OCI-LY7 (cell line): ENCODE data around the gene RAD51. TPM values are rescaled to one million over a fixed set of nuclear protein-coding genes. Genes with fewer than 3 reads are reported as not detected.

Experiments used
- BruUV-seq: library from RNA; stranded (reverse); fragments of 400-500 nt; replicated peaks from 2 replicates; lab custom pipeline; 2021; lab: Mats Ljungman, UMichigan
- CTCF ChIA-PET: fragments of 300-600 bp; sonication (Branson Sonifier 250); formaldehyde crosslinking; loops from one replicate; lab custom pipeline; 2022; ENCODE audit warnings: antibody characterized with exemption; ENCODE audit not compliant: unreplicated experiment; lab: Charles Lee
- POLR2A ChIA-PET: fragments of 300-600 bp; sonication (Branson Sonifier 250); formaldehyde crosslinking; loops from one replicate; lab custom pipeline; 2022; ENCODE audit warnings: antibody characterized with exemption; lab: Charles Lee
- DNase-seq: peaks from one replicate; pipeline ENCODE4 v3.0.0-alpha.2; 2015; ENCODE audit warnings: low spot score
- H2AFZ ChIP-seq: fragments of 200-600 bp; sonication (generic), shearing (Covaris generic); 2 replicates; pipeline ENCODE4 v1.6.1; 2014; ENCODE audit warnings: mild to moderate bottlenecking, antibody characterized with exemption, low read length, moderate library complexity
- H3K27ac ChIP-seq: fragments of 200-600 bp; sonication (generic); 2 replicates; pipeline ENCODE4 v1.5.1; 2014; ENCODE audit warnings: mixed run types, low read depth, mild to moderate bottlenecking, moderate library complexity, low read length, inconsistent platforms; ENCODE audit not compliant: poor library complexity, severe bottlenecking
- H3K36me3 ChIP-seq: fragments of 200-600 bp; sonication (generic); 2 replicates; pipeline ENCODE4 v1.6.1; 2014; ENCODE audit warnings: mild to moderate bottlenecking, antibody characterized with exemption, low read length, moderate library complexity, mixed read lengths; ENCODE audit not compliant: insufficient read depth
- H3K4me1 ChIP-seq: fragments of 200-600 bp; sonication (generic); 2 replicates; pipeline ENCODE4 v1.5.1; 2014; ENCODE audit warnings: mild to moderate bottlenecking, low read length; ENCODE audit not compliant: insufficient read depth, poor library complexity, severe bottlenecking
- H3K4me2 ChIP-seq: fragments of 200-600 bp; sonication (generic); 2 replicates; pipeline ENCODE4 v1.6.1; 2014; ENCODE audit warnings: mild to moderate bottlenecking, low read length
- H3K4me3 ChIP-seq: fragments of 200-600 bp; sonication (generic); 2 replicates; pipeline ENCODE4 v1.5.1; 2014; ENCODE audit warnings: mild to moderate bottlenecking, low read depth, low read length; ENCODE audit not compliant: poor library complexity, severe bottlenecking
- H3K79me2 ChIP-seq: fragments of 200-600 bp; sonication (generic); 2 replicates; pipeline ENCODE4 v1.6.1; 2016; ENCODE audit warnings: low read depth, mild to moderate bottlenecking, low read length, moderate library complexity, mixed read lengths; ENCODE audit not compliant: insufficient read depth
- H3K9me2 ChIP-seq: fragments of 200-600 bp; sonication (generic); 2 replicates; pipeline ENCODE4 v1.6.1; 2016; ENCODE audit warnings: mild to moderate bottlenecking, low read length, mixed read lengths; ENCODE audit not compliant: insufficient read depth
- H3K9me3 ChIP-seq: fragments of 200-600 bp; sonication (generic); 2 replicates; pipeline ENCODE4 v1.6.1; 2014; ENCODE audit warnings: mild to moderate bottlenecking, mixed run types, low read length, mixed read lengths
- H4K20me1 ChIP-seq: fragments of 200-600 bp; sonication (generic); 2 replicates; pipeline ENCODE4 v1.6.1; 2014; ENCODE audit warnings: mild to moderate bottlenecking, antibody characterized with exemption, low read length, moderate library complexity, mixed read lengths; ENCODE audit not compliant: insufficient read depth
- EZH2phosphoT487 ChIP-seq: fragments of 200-600 bp; sonication (generic); IDR thresholded peaks from 2 replicates; pipeline ENCODE4 v1.6.1; 2018; ENCODE audit warnings: low read depth, borderline replicate concordance, mild to moderate bottlenecking, mixed run types, antibody characterized with exemption, low read length, moderate library complexity, mixed read lengths
- intact Hi-C: fragments of 100-400 bp; cut with micrococcal nuclease; formaldehyde crosslinking; loops from one replicate; pipeline ENCODE4 v1.10.0; 2022; ENCODE audit not compliant: unreplicated experiment
- total RNA-seq, 2 experiments: library from RNA; depleted of rRNA in 1 of 2; stranded (reverse); fragments of >200 nt in 1 of 2; shearing (Covaris generic) in 1 of 2; gene quantifications; 2 replicates each; pipeline ENCODE4 v1.2.3, GENCODE V29; 2014 to 2022
- TF ChIP-seq, protein P1 (sequence below): fragments of 200-600 bp; sonication (generic); conservative IDR thresholded peaks from 2 replicates; pipeline ENCODE4 v1.5.1; 2014; ENCODE audit warnings: mild to moderate bottlenecking, antibody characterized with exemption, low read length, moderate library complexity, mixed read lengths

RAD51 gene
- total RNA-seq, 2 experiments from 2014 or later, result 45.8 to 86.8 TPM

DNA sequence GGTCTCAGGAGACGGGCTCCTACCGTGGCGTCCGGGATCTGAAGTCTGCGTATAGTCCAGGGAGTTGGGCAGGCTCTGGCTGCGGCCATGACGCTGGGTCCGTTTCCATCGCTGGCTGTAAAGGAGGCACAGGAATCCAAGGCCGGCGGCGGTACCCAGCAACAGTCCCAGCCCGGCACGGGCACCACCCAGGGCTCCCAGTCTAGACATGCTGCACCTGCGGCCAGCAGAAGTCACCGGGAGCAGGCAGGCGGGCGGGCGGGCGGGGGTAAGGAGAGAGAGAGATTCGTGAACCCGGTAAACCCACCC, 59.6 kb downstream of the RAD51 start:
- BruUV-seq, result no TSS peak
- no peaks in the 10 kb centered on the region for H4K20me1 ChIP-seq
- H3K27ac ChIP-seq, result no peak overlapping the region
- peaks cover 46% of the 10 kb centered on the region for H3K4me1 ChIP-seq
- no peaks in the 10 kb centered on the region for H3K9me2 ChIP-seq
- TF ChIP-seq, protein P1, sequence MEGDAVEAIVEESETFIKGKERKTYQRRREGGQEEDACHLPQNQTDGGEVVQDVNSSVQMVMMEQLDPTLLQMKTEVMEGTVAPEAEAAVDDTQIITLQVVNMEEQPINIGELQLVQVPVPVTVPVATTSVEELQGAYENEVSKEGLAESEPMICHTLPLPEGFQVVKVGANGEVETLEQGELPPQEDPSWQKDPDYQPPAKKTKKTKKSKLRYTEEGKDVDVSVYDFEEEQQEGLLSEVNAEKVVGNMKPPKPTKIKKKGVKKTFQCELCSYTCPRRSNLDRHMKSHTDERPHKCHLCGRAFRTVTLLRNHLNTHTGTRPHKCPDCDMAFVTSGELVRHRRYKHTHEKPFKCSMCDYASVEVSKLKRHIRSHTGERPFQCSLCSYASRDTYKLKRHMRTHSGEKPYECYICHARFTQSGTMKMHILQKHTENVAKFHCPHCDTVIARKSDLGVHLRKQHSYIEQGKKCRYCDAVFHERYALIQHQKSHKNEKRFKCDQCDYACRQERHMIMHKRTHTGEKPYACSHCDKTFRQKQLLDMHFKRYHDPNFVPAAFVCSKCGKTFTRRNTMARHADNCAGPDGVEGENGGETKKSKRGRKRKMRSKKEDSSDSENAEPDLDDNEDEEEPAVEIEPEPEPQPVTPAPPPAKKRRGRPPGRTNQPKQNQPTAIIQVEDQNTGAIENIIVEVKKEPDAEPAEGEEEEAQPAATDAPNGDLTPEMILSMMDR, result no peak
- TF ChIP-seq EZH2phosphoT487, result no peak
- H3K4me2 ChIP-seq, result peak overlapping the region; percentile 95
- CTCF ChIA-PET, result no interaction called here
- H3K4me3 ChIP-seq, result peak overlapping the region; percentile 85
- H3K79me2 ChIP-seq, result peaks cover 29% of the 10 kb centered on the region
- POLR2A ChIA-PET, result interaction anchor here (0.7 kb wide), 1 partner anchor 23 kb away, joined by 3 read pairs; no protein-coding TSS in a partner anchor
- peak; percentile 24 for DNase-seq
- intact Hi-C loops, result loop anchor here (2.0 kb wide), 2 partner anchors 28 to 52 kb away; partner anchors contain the start of genes DNAJC17 and ZFYVE19
- H3K36me3 ChIP-seq, result peaks cover 34% of the 10 kb centered on the region
- H2AFZ ChIP-seq, result no peak overlapping the region
- no peaks in the 10 kb centered on the region for H3K9me3 ChIP-seq

DNA sequence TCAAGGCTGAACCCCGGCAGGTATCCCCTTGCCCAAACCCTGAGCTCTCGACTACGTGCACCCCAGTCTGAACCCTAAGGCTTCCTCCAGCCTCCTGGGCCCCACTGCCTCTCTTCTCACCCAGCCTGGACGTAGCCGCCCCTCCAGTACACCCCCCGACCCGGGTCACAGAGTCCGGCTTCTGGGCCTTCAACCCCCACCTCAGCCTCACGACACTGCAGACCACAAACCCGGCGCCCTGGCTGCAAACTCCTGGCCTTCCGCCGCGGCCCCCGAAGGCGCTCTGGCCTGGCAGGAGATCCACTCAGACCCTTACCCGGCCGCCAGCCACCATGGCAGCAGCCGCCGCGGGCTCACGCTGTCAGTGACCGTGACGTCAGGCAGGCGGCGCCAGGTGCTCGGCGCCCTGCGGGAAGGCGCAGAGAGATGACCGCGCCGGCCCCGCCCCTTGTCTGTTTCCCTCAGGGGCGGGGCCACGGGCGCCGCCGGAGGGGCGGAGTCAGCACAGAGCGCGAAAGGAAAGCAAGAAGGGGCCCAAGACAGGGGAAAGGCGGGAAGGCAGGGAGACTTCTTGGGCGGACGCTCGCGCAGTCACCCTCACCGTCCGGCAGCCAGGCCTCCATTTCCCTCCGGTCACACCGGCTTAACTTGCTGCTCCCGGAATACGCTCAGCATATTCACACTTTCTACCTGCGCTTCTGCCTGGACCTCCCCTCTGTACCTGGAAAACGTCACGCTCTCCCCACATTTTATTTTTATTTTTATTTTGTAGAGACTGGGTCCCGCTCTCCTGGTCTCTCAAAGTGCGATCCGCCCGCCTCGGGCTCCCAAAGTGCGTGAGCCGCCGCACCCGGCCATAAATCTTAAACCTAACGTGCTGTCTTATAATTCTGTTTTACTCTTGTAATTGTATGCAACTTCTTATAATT, 60.2 kb downstream of the RAD51 start, which contains the start of gene RMDN3:
RMDN3 (minus strand) TSS at position 372 of the 929 bp plus-strand sequence. CDS start 471 bp downstream, outside the sequence.
- Histone ChIP-seq H2AFZ (peak within 1 kb of the TSS; percentile 67), H3K4me1 (peaks cover 52% of the 10 kb centered on the region), H3K9me3 (no peaks in the 10 kb centered on the region), H3K27ac (peak within 1 kb of the TSS; percentile 90), H3K4me3 (peak within 1 kb of the TSS; percentile 85), H4K20me1 (no peaks in the 10 kb centered on the region), H3K36me3 (peaks cover 30% of the 10 kb centered on the region), H3K79me2 (peaks cover 29% of the 10 kb centered on the region), H3K4me2 (peak within 1 kb of the TSS; percentile 95), H3K9me2 (no peaks in the 10 kb centered on the region)
- ChIA-PET CTCF (no interaction called here), POLR2A (interaction anchor here (2.9 kb wide), 1 partner anchor 10 kb away, joined by 8 read pairs; no protein-coding TSS in a partner anchor)
- BruUV-seq, result TSS peak; percentile 100
- intact Hi-C loops, result loop anchor here (1.0 to 2.0 kb wide), 4 partner anchors 9 to 52 kb away; partner anchors contain the start of genes C15orf62, DNAJC17, GCHFR and ZFYVE19
- peak; percentile 97 for DNase-seq
- TF ChIP-seq, protein P1, result no peak
- TF ChIP-seq EZH2phosphoT487, result no peak
